ENCODE data around the gene SGPP2. TPM values are rescaled to one million over a fixed set of nuclear protein-coding genes. Genes with fewer than 3 reads are reported as not detected.

The SGPP2 gene
- polyA plus RNA-seq, 1 experiment = not detected

- DNase-seq (ENCODE audit: low read depth) = no peak
- Histone ChIP-seq H3K4me3 (ENCODE audit: low read depth, low read length) (no peak overlapping the region), H3K27me3 (ENCODE audit: control insufficient read depth, insufficient read depth, low read length) (no peaks in the 10 kb centered on the region), H3K36me3 (ENCODE audit: control insufficient read depth, insufficient read depth, low read length) (no peaks in the 10 kb centered on the region)
- TF ChIP-seq CTCF (IDR thresholded peaks at IDR 0.05; ENCODE audit: insufficient read depth, low read depth, low read length) = no peak
- ChIA-PET POLR2A (no interaction called here), CTCF (no interaction called here)
These were observed 102.3 kb downstream of the SGPP2 start for GRCh38 chr2:222526480-222527277.

GRCh38 chr2:222532315-222532714, 108.0 kb downstream of the SGPP2 start:
- CTCF ChIA-PET = no interaction called here
- POLR2A ChIA-PET = no interaction called here
- no peaks in the 10 kb centered on the region for H3K36me3 ChIP-seq (ENCODE audit: control insufficient read depth, insufficient read depth, low read length)
- H3K4me3 ChIP-seq (ENCODE audit: low read depth, low read length) = no peak overlapping the region
- H3K27me3 ChIP-seq (ENCODE audit: control insufficient read depth, insufficient read depth, low read length) = no peaks in the 10 kb centered on the region
- TF ChIP-seq CTCF (IDR thresholded peaks at IDR 0.05; ENCODE audit: insufficient read depth, low read depth, low read length) = no peak
- DNase-seq (ENCODE audit: low read depth) = no peak

GRCh38 chr2:222535477-222535876, 111.1 kb downstream of the SGPP2 start:
- Histone ChIP-seq H3K27me3 (ENCODE audit: control insufficient read depth, insufficient read depth, low read length) (no peaks in the 10 kb centered on the region), H3K36me3 (ENCODE audit: control insufficient read depth, insufficient read depth, low read length) (no peaks in the 10 kb centered on the region), H3K4me3 (ENCODE audit: low read depth, low read length) (no peak overlapping the region)
- no peak for TF ChIP-seq CTCF (IDR thresholded peaks at IDR 0.05; ENCODE audit: insufficient read depth, low read depth, low read length)
- ChIA-PET CTCF (interaction anchor here (1.1 kb wide), 1 partner anchor 18 kb away, joined by 3 read pairs; no protein-coding TSS in a partner anchor), POLR2A (interaction anchor here (1.1 kb wide), 1 partner anchor 18 kb away, joined by 3 read pairs; no protein-coding TSS in a partner anchor)
- no peak for DNase-seq (ENCODE audit: low read depth)

- POLR2A ChIA-PET = no interaction called here
- CTCF ChIA-PET = no interaction called here
- TF ChIP-seq CTCF (IDR thresholded peaks at IDR 0.05; ENCODE audit: insufficient read depth, low read depth, low read length) = no peak
- Histone ChIP-seq H3K27me3 (ENCODE audit: control insufficient read depth, insufficient read depth, low read length) (no peaks in the 10 kb centered on the region), H3K36me3 (ENCODE audit: control insufficient read depth, insufficient read depth, low read length) (no peaks in the 10 kb centered on the region), H3K4me3 (ENCODE audit: low read depth, low read length) (no peak overlapping the region)
- no peak for DNase-seq (ENCODE audit: low read depth)
These were observed 114.2 kb downstream of the SGPP2 start for GRCh38 chr2:222538535-222538934.

GRCh38 chr2:222544661-222545060, 120.3 kb downstream of the SGPP2 start:
- DNase-seq (ENCODE audit: low read depth) = no peak
- no peaks in the 10 kb centered on the region; the same call in 1 of the 2 replicates for H3K27me3 ChIP-seq (ENCODE audit: control insufficient read depth, insufficient read depth, low read length)
- no peaks in the 10 kb centered on the region for H3K36me3 ChIP-seq (ENCODE audit: control insufficient read depth, insufficient read depth, low read length)
- no peak overlapping the region for H3K4me3 ChIP-seq (ENCODE audit: low read depth, low read length)
- ChIA-PET CTCF (interaction anchor here (0.5 kb wide), 1 partner anchor 165 kb away, joined by 4 read pairs; no protein-coding TSS in a partner anchor), POLR2A (interaction anchor here (0.8 kb wide), 1 partner anchor 17 kb away, joined by 8 read pairs; no protein-coding TSS in a partner anchor)
- no peak for TF ChIP-seq CTCF (IDR thresholded peaks at IDR 0.05; ENCODE audit: insufficient read depth, low read depth, low read length)
